H1 (cell line): ENCODE results near the gene ZNF74. TPM values are rescaled to one million over a fixed set of nuclear protein-coding genes. Genes with fewer than 3 reads are reported as not detected.
"Not testable (repeated sequence)": the region's sequence is repeated elsewhere in the genome, so short reads cannot be mapped to it uniquely, and the experiment has no call there.

Experiments
- CTCF ChIA-PET: fragments of 300-600 bp; sonication (Branson Sonifier 250); formaldehyde crosslinking; loops from one replicate; lab custom pipeline; 2021; ENCODE audit not compliant: partially characterized antibody; lab: Charles Lee
- POLR2A ChIA-PET: fragments of 300-600 bp; sonication (Branson Sonifier 250); formaldehyde crosslinking; loops from one replicate; lab custom pipeline; 2021; ENCODE audit warnings: inconsistent platforms; ENCODE audit not compliant: partially characterized antibody; lab: Charles Lee
- DNase-seq, 2 experiments: peaks; one replicate each; pipeline versions ENCODE4 v3.0.0 to v3.0.0-alpha.2; 2010 to 2022; ENCODE audit warnings: low spot score in 2 of 2, low read depth in 1 of 2, mixed read lengths in 1 of 2
- FAIRE-seq: peaks from 2 replicates; lab custom pipeline; 2011; peaks lifted over from hg19 to GRCh38; lab: Jason Lieb, UNC
- H2AFZ ChIP-seq: 2 replicates; pipeline ENCODE4 v1.8.1; 2012; ENCODE audit warnings: low read length, inconsistent platforms
- H2AK5ac ChIP-seq: 2 replicates; pipeline ENCODE4 v1.6.1; 2013; ENCODE audit warnings: low read depth, low read length
- H2BK120ac ChIP-seq: replicated peaks from 2 replicates; pipeline ENCODE3; 2013; ENCODE audit warnings: low read depth, low read length, inconsistent platforms
- H2BK12ac ChIP-seq: 2 replicates; pipeline ENCODE4 v1.6.1; 2013; ENCODE audit warnings: low read depth, low read length
- H2BK15ac ChIP-seq: 2 replicates; pipeline ENCODE4 v1.6.1; 2013; ENCODE audit warnings: low read length
- H2BK20ac ChIP-seq: 2 replicates; pipeline ENCODE4 v1.6.1; 2013; ENCODE audit warnings: low read length
- H2BK5ac ChIP-seq: 2 replicates; pipeline ENCODE4 v1.6.1; 2013; ENCODE audit warnings: low read depth, low read length
- H3K14ac ChIP-seq: 2 replicates; pipeline ENCODE4 v1.6.1; 2013; ENCODE audit warnings: inconsistent platforms; ENCODE audit not compliant: insufficient read length
- H3K18ac ChIP-seq: 2 replicates; pipeline ENCODE4 v1.6.1; 2013; ENCODE audit warnings: low read length; ENCODE audit errors: extremely low read depth
- H3K23ac ChIP-seq: 2 replicates; pipeline ENCODE4 v1.6.1; 2013; ENCODE audit warnings: inconsistent platforms; ENCODE audit not compliant: insufficient read length
- H3K23me2 ChIP-seq: 2 replicates; pipeline ENCODE4 v1.6.1; 2013; ENCODE audit warnings: low read depth, low read length
- H3K27ac ChIP-seq: 2 replicates; pipeline ENCODE4 v1.6.1; 2011; ENCODE audit warnings: low read depth, low read length, inconsistent platforms
- H3K27me3 ChIP-seq, 4 experiments: replicated peaks in 1 of 4; 1 replicate in 1 of 4; 2 replicates in 3 of 4; pipeline versions ENCODE4 v1.6.1 to v1.8.1; 2011 to 2013; ENCODE audit warnings: low read length in 3 of 4, mild to moderate bottlenecking in 3 of 4, inconsistent platforms in 2 of 4, mixed read lengths in 2 of 4, moderate library complexity in 1 of 4; ENCODE audit not compliant: control insufficient read depth in 3 of 4, insufficient read depth in 3 of 4; ENCODE audit errors: extremely low read depth in 1 of 4
- H3K36me3 ChIP-seq, 4 experiments: 2 replicates each; pipeline versions ENCODE4 v1.6.1 to v1.8.1; 2011 to 2013; ENCODE audit warnings: mild to moderate bottlenecking in 4 of 4, low read length in 3 of 4, moderate library complexity in 2 of 4, control low read depth in 1 of 4, inconsistent platforms in 1 of 4; ENCODE audit not compliant: insufficient read depth in 4 of 4, control insufficient read depth in 2 of 4
- H3K4ac ChIP-seq: replicated peaks from 2 replicates; pipeline ENCODE3; 2013; ENCODE audit warnings: low read length, low read depth, mixed read lengths, inconsistent platforms; ENCODE audit not compliant: insufficient read length
- H3K4me1 ChIP-seq, 4 experiments: replicated peaks in 1 of 4; 1 replicate in 1 of 4; 2 replicates in 3 of 4; pipeline versions ENCODE4 v1.6.1 to v1.8.1; 2011 to 2013; ENCODE audit warnings: low read length in 3 of 4, inconsistent platforms in 2 of 4, mixed read lengths in 1 of 4; ENCODE audit not compliant: insufficient read depth in 4 of 4, control insufficient read depth in 3 of 4
- H3K4me2 ChIP-seq, 2 experiments: 2 replicates each; pipeline versions ENCODE4 v1.6.1 to v1.8.1; 2011 to 2013; ENCODE audit warnings: low read depth in 2 of 2, low read length in 2 of 2, control low read depth in 1 of 2, inconsistent platforms in 1 of 2, mild to moderate bottlenecking in 1 of 2; ENCODE audit not compliant: insufficient read depth in 1 of 2
- H3K4me3 ChIP-seq, 4 experiments: fragments of 200-600, 300-600 bp in 1 of 4; sonication (generic), shearing (Covaris generic), sonication (Bioruptor Twin) in 1 of 4; 2 replicates each; pipeline versions ENCODE4 v1.5.1 to v1.8.1; 2011 to 2016; ENCODE audit warnings: low read length in 4 of 4, low read depth in 3 of 4, control low read depth in 2 of 4, inconsistent platforms in 2 of 4, mild to moderate bottlenecking in 2 of 4, mixed read lengths in 1 of 4, moderate library complexity in 1 of 4; ENCODE audit not compliant: insufficient read depth in 2 of 4; ENCODE audit errors: extremely low read depth in 1 of 4
- H3K56ac ChIP-seq: replicated peaks from 2 replicates; pipeline ENCODE3; 2013; ENCODE audit warnings: low read depth, mild to moderate bottlenecking, mixed read lengths, low read length, inconsistent platforms; ENCODE audit not compliant: insufficient read length
- H3K79me1 ChIP-seq: 2 replicates; pipeline ENCODE4 v1.6.1; 2013; ENCODE audit warnings: low read depth, low read length, control low read depth
- H3K79me2 ChIP-seq, 2 experiments: 2 replicates each; pipeline versions ENCODE4 v1.6.1 to v1.8.1; 2012 to 2013; ENCODE audit warnings: low read length in 2 of 2, mild to moderate bottlenecking in 2 of 2, inconsistent platforms in 1 of 2; ENCODE audit not compliant: insufficient read depth in 2 of 2, control insufficient read depth in 1 of 2
- H3K9ac ChIP-seq, 4 experiments: replicated peaks in 1 of 4; 1 replicate in 1 of 4; 2 replicates in 3 of 4; pipeline versions ENCODE4 v1.6.1 to v1.8.1; 2011 to 2013; ENCODE audit warnings: low read depth in 3 of 4, low read length in 3 of 4, control low read depth in 2 of 4, mild to moderate bottlenecking in 2 of 4, moderate library complexity in 2 of 4, inconsistent platforms in 1 of 4; ENCODE audit errors: extremely low read depth in 1 of 4
- H3K9me3 ChIP-seq, 2 experiments: 2 replicates each; pipeline versions ENCODE4 v1.6.1 to v1.8.1; 2012 to 2013; ENCODE audit warnings: mild to moderate bottlenecking in 2 of 2, moderate library complexity in 2 of 2, control low read depth in 1 of 2, inconsistent platforms in 1 of 2, low read depth in 1 of 2, low read length in 1 of 2, mixed read lengths in 1 of 2; ENCODE audit not compliant: insufficient read depth in 2 of 2
- H4K20me1 ChIP-seq, 2 experiments: replicated peaks in 1 of 2; 2 replicates each; pipeline versions ENCODE3 to v1.8.1; 2011 to 2013; ENCODE audit warnings: inconsistent platforms in 2 of 2, low read length in 2 of 2, mild to moderate bottlenecking in 1 of 2; ENCODE audit not compliant: insufficient read depth in 2 of 2, control insufficient read depth in 1 of 2
- H4K5ac ChIP-seq: 2 replicates; pipeline ENCODE4 v1.6.1; 2013; ENCODE audit warnings: low read length, low read depth, mixed read lengths, inconsistent platforms; ENCODE audit not compliant: insufficient read length
- H4K8ac ChIP-seq: 2 replicates; pipeline ENCODE4 v1.8.0; 2013; ENCODE audit warnings: mild to moderate bottlenecking, moderate library complexity, low read length, inconsistent platforms; ENCODE audit not compliant: insufficient read depth; ENCODE audit errors: extremely low read depth
- H4K91ac ChIP-seq: replicated peaks from 2 replicates; pipeline ENCODE3; 2013; ENCODE audit warnings: low read length, mixed read lengths, inconsistent platforms; ENCODE audit not compliant: insufficient read length
- WGBS, 2 experiments: shearing (Covaris generic) in 1 of 2; methylation state at CpG; one replicate each; pipeline versions ENCODE4 v1.1.6 to v1.1.7; 2013 to 2015; ENCODE audit warnings: low lambda C conversion rate in 2 of 2, mixed read lengths in 2 of 2, inconsistent platforms in 1 of 2, low coverage in 1 of 2, missing lambda C conversion rate in 1 of 2; ENCODE audit not compliant: insufficient replicate concordance in 2 of 2, insufficient coverage in 1 of 2, insufficient read length in 1 of 2; ENCODE audit errors: extremely low coverage in 1 of 2, missing lambda C conversion rate in 1 of 2; 5-methylcytosine and 5-hydroxymethylcytosine counted together
- polyA plus RNA-seq, 7 experiments: library from polyadenylated mRNA; depleted of rRNA in 3 of 7; stranded (reverse) in 5 of 7; unstranded in 2 of 7; fragments of >200 nt in 5 of 7; fragments of 200-250 nt in 2 of 7; gene quantifications; 1 replicate in 5 of 7; 2 replicates in 1 of 7; 4 replicates in 1 of 7; pipeline versions ENCODE4 v1.2.1 to v1.2.3, GENCODE V29; 2011 to 2013; ENCODE audit warnings: missing spikeins in 2 of 7, mixed read lengths in 2 of 7
- total RNA-seq: library from RNA; stranded (reverse); fragmentation: NEBNext Ultra II Directional; extraction: Animal tissue kit (Norgen Biotek cat#: 25700); gene quantifications from 2 replicates; pipeline ENCODE4 v1.2.1, GENCODE V29; 2021

ZNF74 gene
- total and polyA plus RNA-seq, 2 of the 8 experiments (the other 6 are each of a cell fraction or from before 2014, with no cell fraction given), result 29.7 to 45.7 TPM

- H3K18ac ChIP-seq, H4K91ac ChIP-seq, H3K4me3 ChIP-seq, H2BK120ac ChIP-seq, H2AK5ac ChIP-seq, H2BK12ac ChIP-seq, H3K23ac ChIP-seq, H3K4me2 ChIP-seq, H3K23me2 ChIP-seq, H3K79me2 ChIP-seq, H3K4ac ChIP-seq, H3K79me1 ChIP-seq, H3K36me3 ChIP-seq, H3K9me3 ChIP-seq, H3K56ac ChIP-seq, POLR2A ChIA-PET, CTCF ChIA-PET, H2BK15ac ChIP-seq, H2BK20ac ChIP-seq, H2AFZ ChIP-seq, FAIRE-seq, DNase-seq, H3K27ac ChIP-seq, H3K14ac ChIP-seq, H4K8ac ChIP-seq, H2BK5ac ChIP-seq, H3K9ac ChIP-seq, H3K27me3 ChIP-seq, H4K5ac ChIP-seq, H4K20me1 ChIP-seq: not testable (repeated sequence)
- 84% methylated on average over 7 of the region's 8 CpGs; no CpG with 5 or more reads in 1 of the 2 experiments for WGBS, 2 experiments
- H3K4me1 ChIP-seq, result peaks cover 3 to 11% (median 5%) of the 10 kb centered on the region in 4 experiments; a peak in 3 of 7 replicates
These were observed 17.7 kb upstream of the ZNF74 start for GRCh38 chr22:20376281-20376680.

GRCh38 chr22:20376983-20377382 lies 17.0 kb upstream of the ZNF74 start:
- not testable (repeated sequence) for H2BK12ac ChIP-seq, H3K27ac ChIP-seq

More at GRCh38 chr22:20376983-20377382, 17.0 kb upstream of the ZNF74 start:
- H4K91ac ChIP-seq, H3K23me2 ChIP-seq, H3K79me1 ChIP-seq, H3K36me3 ChIP-seq, H2AK5ac ChIP-seq, H3K23ac ChIP-seq, H3K4ac ChIP-seq, H3K14ac ChIP-seq, H2BK5ac ChIP-seq, CTCF ChIA-PET, H2BK20ac ChIP-seq, H4K5ac ChIP-seq, H3K9ac ChIP-seq, POLR2A ChIA-PET, H3K79me2 ChIP-seq, DNase-seq, H2BK15ac ChIP-seq, H2AFZ ChIP-seq, H3K9me3 ChIP-seq, H3K27me3 ChIP-seq, H3K18ac ChIP-seq, H2BK120ac ChIP-seq, H4K8ac ChIP-seq, H4K20me1 ChIP-seq, H3K4me3 ChIP-seq, H3K4me2 ChIP-seq, FAIRE-seq, H3K56ac ChIP-seq: not testable (repeated sequence)
- H3K4me1 ChIP-seq, result peaks cover 3 to 11% (median 5%) of the 10 kb centered on the region in 4 experiments; a peak in 3 of 7 replicates
- 84% methylated on average over 11 of the region's 11 CpGs; no CpG with 5 or more reads in 1 of the 2 experiments for WGBS, 2 experiments
